Measurements from ENCODE around the gene WDR90. TPM values are rescaled to one million over a fixed set of nuclear protein-coding genes. Genes with fewer than 3 reads are reported as not detected.

The WDR90 gene
- total and polyA plus RNA-seq, 10 of the 15 experiments (the other 5 are each of a cell fraction or from before 2014, with no cell fraction given), result 2.0 to 65.0 (median 16.7) TPM

- in situ Hi-C loops (cut with MboI) (no loop called here), intact Hi-C loops (cut with micrococcal nuclease; ENCODE audit: unreplicated experiment) (loop anchor here (5.0 kb wide), 1 partner anchor 45 kb away; the partner anchor contains the start of gene METTL26)
- Histone ChIP-seq H3K4me3 (peak overlapping the region; percentile 67), H3K79me2 (ENCODE audit: control insufficient read depth, insufficient read depth, low read length) (peaks cover 24% of the 10 kb centered on the region), H3K9me3 (replicated peaks; ENCODE audit: control insufficient read depth, insufficient read depth, low read length) (no peaks in the 10 kb centered on the region), H3K4me1 (ENCODE audit: control insufficient read depth, insufficient read depth, low read length) (peaks cover 15% of the 10 kb centered on the region), H3K27ac (ENCODE audit: control insufficient read depth, insufficient read depth) (no peak overlapping the region), H4K20me1 (ENCODE audit: control insufficient read depth, insufficient read depth) (peaks cover 6% of the 10 kb centered on the region; the same call in 1 of the 2 replicates), H3K9ac (ENCODE audit: control insufficient read depth, insufficient read depth, low read length) (no peak overlapping the region), H3K27me3 (replicated peaks in 1 of 2; ENCODE audit: control insufficient read depth in 2 of 2, insufficient read depth in 2 of 2, low read length in 1 of 2) (no peaks in the 10 kb centered on the region), H3K36me3 (ENCODE audit: control insufficient read depth in 2 of 2, insufficient read depth in 2 of 2, low read length in 1 of 2) (peaks cover 6 to 14% of the 10 kb centered on the region in 2 experiments; a peak in 2 of 4 replicates), H2AFZ (ENCODE audit: control insufficient read depth, low read depth, low read length) (no peak overlapping the region), H3K4me2 (ENCODE audit: control insufficient read depth, insufficient read depth) (peak overlapping the region; percentile 90)
- RAD21 ChIA-PET (ENCODE audit: unreplicated experiment), result no interaction called here
- FAIRE-seq (no peak), DNase-seq (ENCODE audit: low read depth, low spot score) (no peak), ATAC-seq (no peak)
- TSS peak; percentile 79 for BruUV-seq (replicated peaks)
- POLR2A ChIA-PET, result no interaction called here
- TF ChIP-seq, protein P1, sequence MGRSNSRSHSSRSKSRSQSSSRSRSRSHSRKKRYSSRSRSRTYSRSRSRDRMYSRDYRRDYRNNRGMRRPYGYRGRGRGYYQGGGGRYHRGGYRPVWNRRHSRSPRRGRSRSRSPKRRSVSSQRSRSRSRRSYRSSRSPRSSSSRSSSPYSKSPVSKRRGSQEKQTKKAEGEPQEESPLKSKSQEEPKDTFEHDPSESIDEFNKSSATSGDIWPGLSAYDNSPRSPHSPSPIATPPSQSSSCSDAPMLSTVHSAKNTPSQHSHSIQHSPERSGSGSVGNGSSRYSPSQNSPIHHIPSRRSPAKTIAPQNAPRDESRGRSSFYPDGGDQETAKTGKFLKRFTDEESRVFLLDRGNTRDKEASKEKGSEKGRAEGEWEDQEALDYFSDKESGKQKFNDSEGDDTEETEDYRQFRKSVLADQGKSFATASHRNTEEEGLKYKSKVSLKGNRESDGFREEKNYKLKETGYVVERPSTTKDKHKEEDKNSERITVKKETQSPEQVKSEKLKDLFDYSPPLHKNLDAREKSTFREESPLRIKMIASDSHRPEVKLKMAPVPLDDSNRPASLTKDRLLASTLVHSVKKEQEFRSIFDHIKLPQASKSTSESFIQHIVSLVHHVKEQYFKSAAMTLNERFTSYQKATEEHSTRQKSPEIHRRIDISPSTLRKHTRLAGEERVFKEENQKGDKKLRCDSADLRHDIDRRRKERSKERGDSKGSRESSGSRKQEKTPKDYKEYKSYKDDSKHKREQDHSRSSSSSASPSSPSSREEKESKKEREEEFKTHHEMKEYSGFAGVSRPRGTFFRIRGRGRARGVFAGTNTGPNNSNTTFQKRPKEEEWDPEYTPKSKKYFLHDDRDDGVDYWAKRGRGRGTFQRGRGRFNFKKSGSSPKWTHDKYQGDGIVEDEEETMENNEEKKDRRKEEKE (IDR thresholded peaks at IDR 0.05), result no peak
- no peak for TF ChIP-seq EED (IDR thresholded peaks at IDR 0.05; ENCODE audit: low read depth)
- no peak for TF ChIP-seq RB1 (IDR thresholded peaks at IDR 0.05; ENCODE audit: borderline replicate concordance)
- TF ChIP-seq POLR2AphosphoS2 (IDR thresholded peaks at IDR 0.05; ENCODE audit: low read depth, low read length), result no peak
- TF ChIP-seq MYB (IDR thresholded peaks at IDR 0.05; ENCODE audit: borderline replicate concordance, low read depth, low read length), result no peak
- TF ChIP-seq TAF1 (IDR thresholded peaks at IDR 0.05; ENCODE audit: borderline replicate concordance, low read depth, low read length), result no peak
- TF ChIP-seq NR2C1 (IDR thresholded peaks at IDR 0.05), result no peak
- TF ChIP-seq FOS (IDR thresholded peaks at IDR 0.05; ENCODE audit: borderline replicate concordance, extremely low read depth, insufficient read length), result no peak
- TF ChIP-seq, protein P2, sequence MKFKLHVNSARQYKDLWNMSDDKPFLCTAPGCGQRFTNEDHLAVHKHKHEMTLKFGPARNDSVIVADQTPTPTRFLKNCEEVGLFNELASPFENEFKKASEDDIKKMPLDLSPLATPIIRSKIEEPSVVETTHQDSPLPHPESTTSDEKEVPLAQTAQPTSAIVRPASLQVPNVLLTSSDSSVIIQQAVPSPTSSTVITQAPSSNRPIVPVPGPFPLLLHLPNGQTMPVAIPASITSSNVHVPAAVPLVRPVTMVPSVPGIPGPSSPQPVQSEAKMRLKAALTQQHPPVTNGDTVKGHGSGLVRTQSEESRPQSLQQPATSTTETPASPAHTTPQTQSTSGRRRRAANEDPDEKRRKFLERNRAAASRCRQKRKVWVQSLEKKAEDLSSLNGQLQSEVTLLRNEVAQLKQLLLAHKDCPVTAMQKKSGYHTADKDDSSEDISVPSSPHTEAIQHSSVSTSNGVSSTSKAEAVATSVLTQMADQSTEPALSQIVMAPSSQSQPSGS (IDR thresholded peaks at IDR 0.05; ENCODE audit: low read length), result no peak
- TF ChIP-seq GABPA (IDR thresholded peaks at IDR 0.05; ENCODE audit: low read depth), result no peak
- no peak for TF ChIP-seq WRNIP1 (IDR thresholded peaks at IDR 0.05; ENCODE audit: borderline replicate concordance, low read depth, low read length)
- TF ChIP-seq, protein P3, sequence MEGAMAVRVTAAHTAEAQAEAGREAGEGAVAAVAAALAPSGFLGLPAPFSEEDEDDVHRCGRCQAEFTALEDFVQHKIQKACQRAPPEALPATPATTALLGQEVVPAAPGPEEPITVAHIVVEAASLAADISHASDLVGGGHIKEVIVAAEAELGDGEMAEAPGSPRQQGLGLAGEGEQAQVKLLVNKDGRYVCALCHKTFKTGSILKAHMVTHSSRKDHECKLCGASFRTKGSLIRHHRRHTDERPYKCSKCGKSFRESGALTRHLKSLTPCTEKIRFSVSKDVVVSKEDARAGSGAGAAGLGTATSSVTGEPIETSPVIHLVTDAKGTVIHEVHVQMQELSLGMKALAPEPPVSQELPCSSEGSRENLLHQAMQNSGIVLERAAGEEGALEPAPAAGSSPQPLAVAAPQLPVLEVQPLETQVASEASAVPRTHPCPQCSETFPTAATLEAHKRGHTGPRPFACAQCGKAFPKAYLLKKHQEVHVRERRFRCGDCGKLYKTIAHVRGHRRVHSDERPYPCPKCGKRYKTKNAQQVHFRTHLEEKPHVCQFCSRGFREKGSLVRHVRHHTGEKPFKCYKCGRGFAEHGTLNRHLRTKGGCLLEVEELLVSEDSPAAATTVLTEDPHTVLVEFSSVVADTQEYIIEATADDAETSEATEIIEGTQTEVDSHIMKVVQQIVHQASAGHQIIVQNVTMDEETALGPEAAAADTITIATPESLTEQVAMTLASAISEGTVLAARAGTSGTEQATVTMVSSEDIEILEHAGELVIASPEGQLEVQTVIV (IDR thresholded peaks at IDR 0.05; ENCODE audit: borderline replicate concordance, partially characterized antibody), result no peak
- no peak for TF ChIP-seq CHD4 (IDR thresholded peaks at IDR 0.05)
- CTCF ChIA-PET, result no interaction called here
- SMC1A ChIA-PET (ENCODE audit: uncharacterized antibody, unreplicated experiment), result no interaction called here
- 90% methylated on average over 35 of the region's 36 CpGs for WGBS (ENCODE audit: insufficient coverage, insufficient replicate concordance, low lambda C conversion rate, missing lambda C conversion rate)
Measured at GRCh38 chr16:682493-683395, 33.6 kb downstream of the WDR90 start.
